CD4-positive, alpha-beta T cell treated with Interleukin-4 for 1 hour (primary cell): ENCODE measurements around the gene GTF2H1.
"Not testable (repeated sequence)": the region's sequence is repeated elsewhere in the genome, so short reads cannot be mapped to it uniquely, and the experiment has no call there.

Experiments
- DNase-seq, 2 donors: peaks; one replicate each; pipeline ENCODE4 v3.0.0-alpha.2; 2020 to 2022

GTF2H1 gene

GRCh38 chr11:18319914-18320313, 2.5 kb upstream of the GTF2H1 start:
- DNase-seq: no peak

- no peak for DNase-seq
Measured at GRCh38 chr11:18320617-18321016, 1.8 kb upstream of the GTF2H1 start.

GRCh38 chr11:18321578-18321968, 794 bp upstream of the GTF2H1 start:
- DNase-seq: no peak

GRCh38 chr11:18322818-18323570, 627 bp downstream of the GTF2H1 start:
- DNase-seq: no peak

- not testable (repeated sequence) for DNase-seq
Measured at GRCh38 chr11:18323881-18324280, 1.5 kb downstream of the GTF2H1 start.

GRCh38 chr11:18324381-18324780, 2.0 kb downstream of the GTF2H1 start:
- no peak for DNase-seq

- peak in 1 of 2 donors; percentile 10 for DNase-seq
Measured at GRCh38 chr11:18329196-18329870, 7.0 kb downstream of the GTF2H1 start.

- DNase-seq: peak in 1 of 2 donors; percentile 13
Measured at GRCh38 chr11:18330921-18331320, 8.6 kb downstream of the GTF2H1 start.

- DNase-seq: peak in 1 of 2 donors; percentile 76
Measured at GRCh38 chr11:18332302-18332701, 9.9 kb downstream of the GTF2H1 start.

GRCh38 chr11:18332891-18333290, 10.5 kb downstream of the GTF2H1 start:
- peak in 1 of 2 donors; percentile 61 for DNase-seq

- DNase-seq: no peak
Measured at GRCh38 chr11:18347471-18348125, 25.2 kb downstream of the GTF2H1 start.

GRCh38 chr11:18352581-18352980, 30.2 kb downstream of the GTF2H1 start:
- no peak for DNase-seq

- DNase-seq: no peak
Measured at GRCh38 chr11:18358646-18359045, 36.3 kb downstream of the GTF2H1 start.

GRCh38 chr11:18361154-18361553, 38.8 kb downstream of the GTF2H1 start:
- no peak for DNase-seq

GRCh38 chr11:18364495-18365073, 42.2 kb downstream of the GTF2H1 start:
- no peak for DNase-seq

- DNase-seq: no peak
Measured at GRCh38 chr11:18365741-18366140, 43.4 kb downstream of the GTF2H1 start.

GRCh38 chr11:18366286-18366685, 43.9 kb downstream of the GTF2H1 start:
- DNase-seq: no peak

GRCh38 chr11:18367431-18367830, 45.1 kb downstream of the GTF2H1 start:
- no peak for DNase-seq

GRCh38 chr11:18368221-18368620, 45.9 kb downstream of the GTF2H1 start:
- no peak for DNase-seq

GRCh38 chr11:18369398-18369797, 47.0 kb downstream of the GTF2H1 start:
- no peak for DNase-seq

GRCh38 chr11:18371279-18371678, 48.9 kb downstream of the GTF2H1 start:
- DNase-seq: no peak

- DNase-seq: no peak
Measured at GRCh38 chr11:18372201-18372600, 49.8 kb downstream of the GTF2H1 start.

- DNase-seq: no peak
Measured at GRCh38 chr11:18374956-18375355, 52.6 kb downstream of the GTF2H1 start.

- no peak for DNase-seq
Measured at GRCh38 chr11:18375941-18376340, 53.6 kb downstream of the GTF2H1 start.
